Activated T-cell treated with anti-CD3 and anti-CD28 coated beads for 48 hours (primary cell): ENCODE data around the gene MAF.
A peak's percentile ranks its signal among the peaks of the same experiment; 100 is the strongest.

Experiments used
- DNase-seq: peaks from one replicate; pipeline ENCODE4 v3.0.0-alpha.2; 2020; ENCODE audit warnings: low read depth

The MAF gene

DNA sequence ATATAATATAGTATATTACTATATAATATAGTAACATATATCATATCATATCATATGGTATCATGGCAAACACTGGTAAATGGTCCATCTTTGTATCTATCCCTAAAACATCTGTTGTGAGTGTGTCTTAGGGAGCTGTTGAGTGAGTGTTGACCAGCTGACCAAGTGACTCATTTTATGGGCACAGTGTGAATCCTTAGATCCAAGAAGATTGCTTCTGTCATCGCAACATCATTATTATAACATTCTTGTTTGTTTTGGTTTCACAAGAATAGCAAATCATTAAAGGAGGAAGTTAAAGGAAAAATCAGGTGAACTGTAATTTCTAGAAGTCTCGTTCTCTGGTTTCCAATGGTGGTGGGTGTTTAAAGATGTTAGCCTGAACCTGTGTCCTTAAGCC is 11.7 kb upstream of the MAF start:
- no peak for DNase-seq

DNA sequence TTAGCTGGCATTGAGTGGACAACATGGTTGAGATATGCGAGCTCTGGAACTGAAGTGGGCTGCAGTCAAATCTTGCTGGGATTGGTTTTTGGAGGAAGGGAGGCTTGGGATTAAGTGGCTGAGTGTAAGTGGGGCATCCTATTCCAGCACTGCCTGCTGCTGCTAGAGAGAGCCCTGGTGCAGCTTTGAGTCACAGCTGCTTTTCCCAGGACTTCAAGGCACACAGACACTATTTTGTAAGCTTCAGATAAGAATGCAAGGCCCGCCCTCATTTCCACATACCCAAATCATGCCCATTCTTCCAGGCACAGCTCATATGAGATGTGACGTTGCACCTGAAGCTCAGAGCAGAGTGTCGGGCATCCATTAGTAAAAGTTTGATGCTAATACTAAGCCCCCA is 10.2 kb upstream of the MAF start:
- no peak for DNase-seq

DNA sequence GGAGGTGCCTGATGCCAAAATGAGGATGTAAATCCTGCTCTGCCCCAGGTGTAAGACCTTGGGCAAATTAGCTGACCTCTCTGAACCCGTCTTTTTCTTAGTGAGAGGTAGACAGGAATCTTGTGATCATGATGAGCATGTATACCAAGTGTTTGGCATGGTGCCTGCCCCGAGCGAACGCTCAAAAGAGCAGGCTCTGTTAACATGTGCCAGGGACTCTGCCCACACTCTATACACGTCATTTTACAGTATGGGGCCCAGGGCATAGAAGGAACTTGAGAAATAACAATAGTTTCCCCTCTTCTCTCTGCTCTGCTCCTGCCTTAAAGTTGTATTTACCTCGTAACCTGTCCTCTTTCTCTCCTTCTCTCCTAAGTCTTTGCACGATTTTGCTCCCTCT is 9.3 kb upstream of the MAF start:
- DNase-seq, result no peak

DNA sequence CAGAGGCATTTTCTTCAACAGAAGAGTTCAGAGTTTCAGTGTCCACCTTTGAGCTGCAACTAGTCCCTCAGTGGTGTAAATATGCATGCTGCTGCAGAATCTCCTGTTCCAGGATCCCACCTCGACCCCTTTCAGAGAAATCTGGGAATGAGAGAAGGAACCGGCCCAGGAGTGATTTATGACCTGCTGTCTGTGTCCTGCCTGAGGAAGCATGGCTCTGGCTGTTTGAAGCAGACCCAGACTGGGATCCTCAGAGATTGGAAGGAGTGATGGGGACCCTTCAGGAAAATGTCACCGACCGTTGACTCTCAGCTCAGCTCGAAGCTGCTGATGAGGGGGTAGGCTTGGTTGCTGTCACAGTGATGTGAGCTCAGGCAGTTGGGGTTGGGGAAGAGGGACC is 8.4 kb upstream of the MAF start:
- DNase-seq, result no peak

DNA sequence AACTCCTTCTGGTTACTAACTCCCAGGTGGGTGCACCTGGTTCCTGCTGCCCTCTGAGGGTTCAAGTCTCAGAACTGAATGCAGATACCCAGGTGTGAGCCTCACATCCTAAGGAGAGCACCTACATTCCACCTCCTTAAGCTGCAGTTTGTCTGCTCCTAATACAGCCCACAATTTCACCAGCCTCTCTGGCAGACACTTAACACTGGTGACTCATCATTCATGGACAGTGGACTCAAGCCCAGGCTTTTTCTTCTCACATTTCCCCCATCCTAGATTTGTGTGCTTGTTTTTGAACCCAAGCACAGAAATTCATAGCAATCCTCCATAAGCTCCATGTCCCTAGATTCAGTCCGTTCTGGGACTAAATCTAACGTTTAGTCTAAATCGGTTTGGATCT is 7.0 kb upstream of the MAF start:
- no peak for DNase-seq

DNA sequence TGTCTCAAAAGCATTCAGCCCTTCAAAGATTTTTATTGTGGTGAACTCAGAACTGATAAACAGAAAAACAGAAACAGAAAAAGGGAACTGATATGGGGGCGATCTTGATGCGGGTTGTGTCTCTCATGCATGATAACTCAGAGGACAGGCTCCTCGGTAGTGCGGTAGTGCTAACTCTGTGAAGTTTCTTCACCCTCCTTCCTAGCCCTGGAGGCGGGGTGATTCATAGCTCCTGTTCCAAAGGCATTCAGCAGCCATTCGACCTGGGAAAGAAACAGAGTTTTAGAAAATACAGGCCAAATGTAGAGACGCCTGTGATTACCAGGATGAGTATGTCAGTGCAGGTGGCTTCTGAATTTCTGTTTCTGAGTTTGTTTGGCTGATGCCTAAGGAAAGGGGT is 5.5 kb upstream of the MAF start:
- no peak for DNase-seq

DNA sequence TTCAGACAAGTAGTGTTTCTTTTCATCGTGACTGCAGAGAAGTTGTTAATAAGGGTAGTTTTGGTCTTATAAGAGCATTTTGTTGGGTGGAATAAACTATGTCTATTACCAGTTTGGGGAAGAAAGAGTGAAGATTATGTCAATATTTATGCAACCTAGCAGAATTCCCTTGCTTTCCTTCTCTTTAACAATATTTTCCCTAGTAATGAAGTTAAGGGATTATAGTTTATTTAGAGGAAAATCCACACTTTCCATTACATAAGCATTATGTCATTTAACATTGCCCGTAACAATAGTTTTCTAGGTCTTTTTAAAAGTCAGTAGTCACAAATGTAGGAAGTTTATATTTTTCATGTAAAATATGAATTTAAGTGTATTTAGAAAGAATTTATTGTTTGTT is 2.5 kb upstream of the MAF start:
- no peak for DNase-seq

DNA sequence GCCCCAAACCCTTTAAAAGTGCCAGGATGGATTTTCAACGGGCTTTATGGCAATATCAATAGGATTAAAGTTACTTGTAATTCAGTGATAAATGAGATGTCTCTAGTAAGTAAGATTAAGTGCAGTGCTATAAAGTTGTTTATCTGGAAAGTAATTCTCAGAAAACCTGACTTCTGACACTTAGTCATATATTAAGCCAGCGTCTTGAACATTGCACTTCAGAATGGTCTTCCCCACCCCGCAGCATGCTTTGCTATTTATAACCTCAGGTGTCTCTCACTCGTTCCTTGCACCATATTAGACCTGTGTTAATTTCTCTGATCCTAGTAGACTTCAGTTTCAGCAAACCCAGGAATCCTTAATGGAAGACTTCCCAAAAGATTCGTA is 2.1 kb upstream of the MAF start:
- no peak for DNase-seq

DNA sequence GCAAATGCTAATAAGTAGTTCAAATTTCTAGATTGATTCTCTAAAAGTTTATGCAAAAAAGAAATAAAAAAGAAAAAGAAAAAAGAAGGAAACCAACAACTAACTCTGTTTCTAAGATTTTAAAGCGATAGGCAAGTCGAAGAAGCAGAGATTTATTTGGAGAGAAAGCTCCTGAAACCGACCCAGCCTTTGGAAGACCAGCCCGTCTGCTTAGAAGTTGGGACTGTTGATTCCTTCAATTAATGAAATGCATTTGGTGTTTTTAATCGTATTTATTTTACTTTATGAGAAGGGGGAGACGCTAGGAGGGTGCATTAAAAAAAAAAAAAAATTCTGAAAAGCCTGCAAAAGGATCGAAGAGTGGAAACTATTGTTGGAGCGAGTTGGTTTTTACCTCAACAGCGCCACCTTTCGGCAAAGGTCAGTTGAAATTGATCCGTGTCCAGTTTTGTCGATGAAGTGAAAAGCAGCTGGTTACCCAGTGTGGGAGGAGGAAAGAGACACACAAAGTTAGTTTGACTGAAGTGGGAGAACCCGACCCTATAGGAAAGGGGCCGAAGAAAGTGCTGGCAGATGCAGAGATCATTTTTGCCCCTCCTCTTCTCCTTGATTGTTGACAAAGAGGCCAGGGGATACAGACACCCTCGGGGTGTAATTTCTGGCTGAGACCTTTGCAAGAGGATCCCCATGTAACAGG is 1.5 kb upstream of the MAF start:
- peak; percentile 77 for DNase-seq

DNA sequence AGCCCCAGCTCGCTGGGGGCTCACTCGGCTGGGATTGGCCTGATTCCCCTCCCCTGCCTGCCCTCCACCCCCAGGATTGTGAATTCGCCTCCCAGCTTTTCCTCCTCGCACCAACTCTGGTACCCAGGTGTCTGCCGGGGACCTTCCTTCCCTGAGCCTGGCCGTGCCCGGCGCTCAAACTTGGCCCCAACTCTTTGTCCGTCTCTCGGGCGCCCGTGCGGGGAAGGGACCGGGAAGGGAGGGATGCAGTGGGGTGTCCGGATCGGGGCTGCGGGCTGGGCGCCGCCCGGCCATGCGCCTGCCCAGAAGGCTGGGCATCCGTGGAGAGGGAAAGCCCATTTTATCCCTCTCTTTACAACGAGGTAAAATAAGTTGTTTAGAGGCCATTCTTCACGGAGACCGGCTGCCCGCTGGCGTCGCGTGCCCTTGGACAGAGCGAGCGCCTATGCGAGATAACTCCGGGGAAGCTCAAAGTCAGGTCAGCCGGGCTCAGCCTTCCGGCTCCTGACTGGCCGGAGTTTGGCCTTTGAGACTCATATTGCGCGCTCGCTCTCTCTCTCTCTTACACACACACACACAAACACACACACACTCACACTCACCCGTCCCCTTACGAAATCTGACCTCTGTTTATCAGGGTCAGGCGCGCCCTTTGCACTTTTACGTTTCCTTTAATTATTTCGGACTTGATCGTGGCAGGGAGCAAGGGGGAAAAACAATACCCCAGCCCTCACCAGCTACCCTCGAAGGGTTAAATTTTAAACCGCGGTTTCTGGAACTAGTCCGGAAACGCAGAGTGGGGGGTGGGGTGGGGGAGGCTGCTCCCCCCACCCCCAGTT is 774 bp upstream of the MAF start:
- DNase-seq, result no peak

DNA sequence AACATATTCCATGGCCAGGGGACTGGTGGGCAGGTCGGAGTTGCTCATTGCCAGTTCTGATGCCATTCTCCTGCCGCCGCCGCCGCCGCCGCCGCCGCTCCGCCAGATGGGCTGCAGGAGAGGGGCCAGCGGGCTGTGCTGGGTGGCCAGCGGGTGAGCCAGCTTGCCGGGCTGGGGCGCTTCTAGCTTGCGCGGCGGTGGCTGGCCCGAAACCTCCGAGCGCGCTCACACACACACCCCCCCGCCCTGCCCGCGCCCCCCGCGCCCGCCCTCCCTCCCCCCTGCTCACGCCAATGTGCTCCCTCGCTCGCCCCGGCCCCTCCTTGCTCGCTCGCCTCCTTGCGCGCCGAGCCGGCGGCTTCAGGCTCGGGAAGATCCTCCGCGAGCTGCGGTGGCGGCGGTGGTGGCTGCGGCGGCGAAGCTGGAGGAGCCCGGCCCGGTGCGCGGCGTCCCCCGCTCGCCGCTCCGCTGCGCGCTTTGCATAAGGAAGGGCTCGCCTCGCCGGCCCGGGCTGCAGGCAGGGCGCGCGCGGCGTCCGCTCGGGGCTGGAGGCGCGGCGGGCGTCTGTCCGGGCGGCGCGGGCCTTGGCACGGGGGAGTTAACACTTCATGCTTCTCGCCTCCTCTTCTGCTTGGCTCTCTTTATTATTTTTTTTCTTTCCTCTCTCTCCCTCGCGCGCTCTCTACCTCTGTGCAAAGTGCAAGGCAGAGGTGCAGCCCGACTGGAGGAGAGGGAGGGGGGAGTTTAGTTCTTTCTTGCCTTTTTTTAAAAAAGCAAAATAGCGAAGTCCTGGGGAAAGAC is 500 bp downstream of the MAF start:
- DNase-seq, result peak; percentile 37

DNA sequence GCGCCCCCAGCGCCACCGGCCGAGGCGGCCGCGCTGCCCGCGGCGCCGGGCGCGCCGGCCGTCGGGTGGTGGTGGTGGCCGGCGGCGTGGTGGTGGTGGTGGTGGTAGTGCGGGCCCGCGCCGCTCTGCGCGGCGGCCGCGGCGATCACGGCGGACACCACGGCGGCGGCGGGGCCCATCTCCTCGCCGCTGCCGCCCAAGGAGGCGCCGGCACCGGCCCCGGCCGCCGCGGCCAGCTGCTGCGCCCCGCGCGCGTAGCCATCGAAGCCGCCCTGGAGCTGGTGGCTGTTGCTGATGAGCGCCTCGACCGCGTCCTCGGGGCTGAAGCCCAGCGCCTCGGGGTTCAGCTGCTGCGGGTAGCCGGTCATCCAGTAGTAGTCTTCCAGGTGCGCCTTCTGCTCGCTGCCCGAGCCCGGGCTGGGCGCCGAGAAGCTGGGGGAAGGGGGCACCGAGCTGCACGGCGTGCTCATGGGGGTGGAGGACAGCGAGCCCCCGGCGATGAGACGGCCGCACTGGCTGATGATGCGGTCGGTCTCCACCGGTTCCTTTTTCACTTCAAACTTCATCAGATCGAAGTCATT is 1.2 kb downstream of the MAF start:
- no peak for DNase-seq

DNA sequence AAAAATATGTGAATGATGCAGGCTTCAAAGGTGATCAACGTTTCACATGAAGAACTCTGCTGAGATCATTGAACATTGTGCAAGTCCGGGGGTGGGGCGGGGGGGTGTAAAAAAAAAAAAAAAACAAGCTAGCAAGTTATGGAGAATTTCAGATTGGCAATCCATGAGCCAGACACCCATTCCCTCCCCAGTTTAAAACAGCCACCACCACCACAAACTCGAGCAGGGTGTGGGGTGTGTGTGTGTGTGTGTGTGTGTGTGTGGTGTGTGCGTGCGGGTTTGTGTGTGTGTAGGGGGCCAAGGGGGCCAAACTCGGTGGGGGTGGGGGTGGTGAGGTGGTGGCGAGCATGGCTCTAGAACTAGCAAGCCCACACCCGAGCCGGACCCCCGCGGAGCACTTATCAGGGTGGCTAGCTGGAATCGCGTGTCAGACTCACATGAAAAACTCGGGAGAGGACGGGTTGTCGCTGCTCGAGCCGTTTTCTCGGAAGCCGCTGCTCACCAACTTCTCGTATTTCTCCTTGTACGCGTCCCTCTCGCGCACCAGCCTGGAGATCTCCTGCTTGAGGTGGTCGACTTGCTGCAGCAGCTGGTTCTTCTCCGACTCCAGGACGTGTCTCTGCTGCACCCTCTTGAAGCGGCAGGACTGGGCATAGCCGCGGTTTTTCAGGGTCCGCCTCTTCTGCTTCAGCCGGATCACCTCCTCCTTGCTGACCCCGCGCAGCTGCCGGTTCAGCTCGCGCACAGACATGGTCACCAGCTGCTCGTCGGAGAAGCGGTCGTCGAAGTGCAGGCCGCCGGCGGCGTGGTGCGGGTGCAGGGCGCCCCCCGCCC is 2.0 kb downstream of the MAF start:
- no peak for DNase-seq

DNA sequence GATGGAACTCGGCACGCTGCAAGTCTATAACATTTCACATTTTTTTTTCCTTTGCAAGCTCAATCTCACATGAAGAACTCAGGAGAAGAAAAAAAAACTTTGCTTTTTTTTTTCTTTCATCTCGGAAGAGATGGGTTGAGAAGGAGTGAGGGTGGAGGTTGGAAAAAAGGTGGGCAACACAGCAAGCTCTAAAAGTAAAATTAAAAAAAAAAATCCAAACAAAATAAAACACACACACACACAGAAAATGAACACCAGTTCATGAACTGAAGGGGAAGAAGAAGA is 2.5 kb downstream of the MAF start:
- no peak for DNase-seq

DNA sequence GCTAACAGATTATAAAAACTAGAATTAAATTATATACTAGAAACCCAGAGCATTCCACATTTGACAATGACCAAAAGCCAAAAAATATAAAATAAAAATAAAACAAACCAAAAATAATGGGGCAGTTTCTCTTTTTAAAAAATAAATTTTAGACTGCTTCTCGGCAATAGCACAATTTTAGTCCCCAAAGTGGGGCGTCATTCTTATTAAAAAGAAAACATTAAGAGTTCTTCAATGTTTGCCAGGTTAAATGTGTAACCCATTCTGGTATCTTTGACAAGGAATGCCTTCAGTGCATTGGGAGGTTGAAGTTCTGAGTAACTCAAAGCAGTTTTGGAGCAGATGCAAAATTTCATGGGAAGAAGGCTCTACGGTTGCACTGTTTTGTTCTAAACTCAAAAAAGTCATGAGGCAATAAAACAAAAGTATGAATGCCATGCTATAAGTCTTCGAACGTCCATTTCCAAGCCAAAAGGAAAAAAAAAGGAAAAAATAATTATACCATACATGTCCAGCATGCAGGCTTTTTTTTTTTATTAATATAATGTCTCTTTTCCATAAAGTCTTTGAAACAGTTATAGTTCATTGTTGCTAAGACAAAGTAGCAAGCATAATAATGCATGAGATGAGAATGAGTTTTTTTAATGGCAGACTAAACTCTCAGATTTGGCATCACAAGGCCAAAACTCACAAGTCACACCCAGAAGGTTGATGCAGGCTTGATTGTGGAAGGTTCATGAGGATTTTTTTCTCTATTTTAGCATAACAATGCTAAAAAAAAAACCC is 3.1 kb downstream of the MAF start:
- no peak for DNase-seq

DNA sequence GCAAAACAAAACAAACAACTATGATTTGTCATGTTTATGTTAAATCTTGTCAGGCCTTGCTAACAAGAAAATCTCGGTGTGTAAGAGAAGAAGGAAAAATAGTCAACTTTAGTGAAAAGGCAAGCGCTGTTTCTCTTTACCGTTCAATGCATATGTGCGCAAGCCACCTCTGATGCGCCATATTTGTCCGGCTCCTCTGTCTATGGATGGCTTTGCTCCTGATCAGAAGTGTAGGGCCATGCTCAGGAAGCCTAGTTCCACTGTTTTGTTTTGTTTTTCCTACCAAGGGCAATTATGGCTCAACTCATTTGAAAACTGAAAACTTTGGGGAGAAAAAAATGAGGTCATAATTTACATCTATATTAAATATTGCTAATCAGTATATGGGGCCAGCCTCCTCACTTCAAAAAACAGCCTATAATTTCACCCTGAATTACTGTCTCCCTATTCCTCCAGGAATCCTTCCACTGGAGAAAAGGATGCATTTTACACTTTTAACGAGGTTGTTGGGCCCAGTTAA is 4.5 kb downstream of the MAF start:
- DNase-seq, result no peak

DNA sequence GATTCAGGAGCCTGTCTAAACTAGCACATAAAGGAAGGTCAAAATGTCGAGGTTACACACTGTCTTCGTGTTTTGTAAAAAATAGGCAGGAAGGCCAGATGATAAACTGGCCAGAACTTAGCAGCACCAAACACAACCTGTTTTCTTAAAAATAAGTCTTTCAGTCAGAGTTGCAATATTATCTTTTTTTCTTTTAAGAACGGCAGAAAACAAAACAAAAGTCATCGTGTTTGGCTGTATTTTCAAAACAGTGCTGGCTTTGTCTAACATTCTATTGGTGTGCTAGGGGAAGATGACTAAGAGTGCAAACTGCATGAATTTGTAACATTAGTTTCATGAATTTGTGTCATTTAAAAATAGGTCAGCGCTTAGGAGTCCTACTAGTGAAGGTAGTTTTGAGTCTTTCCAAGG is 5.3 kb downstream of the MAF start:
- no peak for DNase-seq

DNA sequence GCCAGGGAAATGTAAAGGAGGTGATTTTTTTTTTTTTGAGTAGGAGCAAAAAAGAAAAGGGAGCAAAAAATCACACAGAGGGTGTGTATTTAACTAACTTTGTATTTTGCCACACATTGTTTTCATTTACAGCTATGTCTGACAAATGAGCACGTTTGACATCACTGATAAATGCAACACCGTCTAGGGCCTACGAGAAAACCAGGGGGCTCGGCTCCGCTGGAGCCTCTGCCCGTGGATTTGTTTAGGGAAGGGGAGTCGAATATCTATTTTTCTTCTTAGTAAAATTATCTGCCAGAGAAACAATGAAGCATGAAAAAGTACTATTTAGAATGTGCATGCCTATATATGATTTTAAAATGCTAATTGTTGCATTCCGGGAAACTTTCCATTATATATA is 6.8 kb downstream of the MAF start:
- DNase-seq, result no peak

DNA sequence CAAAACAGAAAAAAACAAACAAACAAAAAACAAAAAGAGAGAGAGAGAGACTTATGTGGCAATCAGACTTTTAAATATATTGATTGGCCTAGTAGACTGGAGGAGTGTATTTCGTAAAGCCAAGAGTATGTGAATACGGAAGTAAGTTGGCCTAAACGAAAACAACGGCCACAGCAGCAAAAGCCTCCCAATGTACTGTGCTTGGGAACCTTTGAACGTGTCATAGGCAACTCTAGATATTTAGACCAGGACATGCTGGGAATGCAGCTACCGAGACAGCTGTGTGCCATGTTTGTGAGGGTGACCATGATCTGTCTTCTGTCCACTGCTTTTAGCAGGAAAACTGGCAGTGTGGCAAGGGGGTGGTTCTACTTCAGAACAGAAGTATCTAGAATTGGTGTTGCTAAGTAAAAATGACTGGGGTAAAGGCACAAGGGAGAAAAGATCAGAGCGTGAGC is 7.4 kb downstream of the MAF start:
- DNase-seq, result no peak

DNA sequence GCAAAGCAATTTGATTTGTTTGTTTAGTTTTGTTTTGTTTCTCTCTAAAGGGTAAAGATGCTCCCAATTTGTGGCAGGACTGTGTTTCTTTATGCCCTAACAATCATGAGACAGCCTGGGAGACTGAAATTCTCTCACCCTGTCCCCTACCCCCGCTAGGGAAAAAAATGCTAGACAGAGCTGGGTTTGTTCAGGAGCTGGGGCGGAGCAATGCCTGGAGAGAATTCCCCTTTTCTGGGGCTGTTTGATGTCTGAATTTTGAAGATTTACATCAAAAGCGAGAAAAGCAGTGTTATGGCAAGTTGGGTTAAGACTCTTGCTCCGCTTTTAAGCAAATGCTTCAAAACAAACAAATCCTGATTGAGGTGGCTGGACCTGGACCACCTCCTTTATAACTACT is 8.4 kb downstream of the MAF start:
- DNase-seq, result no peak

DNA sequence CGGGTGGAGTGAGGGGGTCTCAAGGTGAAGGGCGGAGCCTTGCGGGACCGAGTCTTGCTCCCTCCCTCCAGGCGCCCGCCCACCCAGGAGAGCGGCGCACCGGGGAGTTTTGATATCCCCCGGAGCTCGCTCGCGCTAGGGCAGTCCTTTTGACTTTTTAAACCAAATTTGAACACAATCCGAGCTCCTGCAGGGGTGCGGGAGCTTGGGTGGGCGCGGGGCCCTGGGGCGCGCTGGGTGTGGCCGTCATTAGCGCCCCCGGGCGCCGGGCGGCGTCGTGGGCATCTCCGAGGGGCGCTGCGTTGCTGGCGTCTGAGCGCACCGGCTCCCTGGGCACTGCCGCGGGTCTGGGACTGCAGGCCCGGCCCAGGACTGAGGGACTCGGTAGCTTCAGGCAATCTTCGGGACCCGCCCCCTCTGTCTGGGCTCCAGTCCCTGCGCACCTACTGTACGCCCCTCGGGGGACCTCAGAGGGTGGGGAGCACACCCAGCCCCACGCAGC is 10.9 kb downstream of the MAF start:
- no peak for DNase-seq
